IPS-NIHi7 (cell line): Measurements from ENCODE around the gene PSMB10.
A peak's percentile ranks its signal among the peaks of the same experiment; 100 is the strongest.
"Not testable (repeated sequence)": the region's sequence is repeated elsewhere in the genome, so short reads cannot be mapped to it uniquely, and the experiment has no call there.

Experiments
- DNase-seq: peaks from one replicate; pipeline ENCODE4 v3.0.0; 2012; ENCODE audit warnings: mixed read lengths; ENCODE audit errors: extremely low spot score

PSMB10 gene

GRCh38 chr16:67936124-67936879, at the start of gene PSMB10:
Gene PSMB10, minus strand, starts transcription at chr16:67936850. Its CDS starts 101 bp downstream, at chr16:67936749.
- DNase-seq = no peak

- DNase-seq = no peak
Observed at GRCh38 chr16:67982011-67982696, 45.5 kb upstream of the PSMB10 start.

GRCh38 chr16:67979955-67980678, 43.5 kb upstream of the PSMB10 start, which contains the start of gene DPEP3:
Gene DPEP3, minus strand, starts transcription at chr16:67980499. Its CDS starts 119 bp downstream, at chr16:67980380.
- peak; percentile 72 for DNase-seq

GRCh38 chr16:67977469-67978227, 41.0 kb upstream of the PSMB10 start:
- DNase-seq = no peak

- DNase-seq = no peak
Observed at GRCh38 chr16:67977005-67977404, 40.4 kb upstream of the PSMB10 start.

- no peak for DNase-seq
Observed at GRCh38 chr16:67976205-67976604, 39.6 kb upstream of the PSMB10 start.

GRCh38 chr16:67975321-67976105, 38.9 kb upstream of the PSMB10 start:
- DNase-seq = no peak

- DNase-seq = not testable (repeated sequence)
Observed at GRCh38 chr16:67972285-67972684, 35.6 kb upstream of the PSMB10 start.

GRCh38 chr16:67971111-67971510, 34.5 kb upstream of the PSMB10 start:
- no peak for DNase-seq

- DNase-seq = peak; percentile 49
Observed at GRCh38 chr16:67969254-67970039, 32.8 kb upstream of the PSMB10 start.

- DNase-seq = peak; percentile 98
Observed at GRCh38 chr16:67968400-67969253, 32.0 kb upstream of the PSMB10 start, which contains the start of gene SLC12A4. Gene SLC12A4, minus strand, starts transcription at chr16:67968637. Its CDS starts 84 bp downstream, at chr16:67968553.

GRCh38 chr16:67967958-67968399, 31.3 kb upstream of the PSMB10 start:
- DNase-seq = peak; percentile 42

- no peak for DNase-seq
Observed at GRCh38 chr16:67967183-67967957, 30.7 kb upstream of the PSMB10 start.

GRCh38 chr16:67966549-67967182, 30.0 kb upstream of the PSMB10 start:
- peak; percentile 65 for DNase-seq

GRCh38 chr16:67965668-67966548, 29.3 kb upstream of the PSMB10 start:
- no peak for DNase-seq

GRCh38 chr16:67964477-67965131, 28.0 kb upstream of the PSMB10 start:
- no peak for DNase-seq
